GM21737 (cell line): ENCODE results near the gene PIP5K1B.

Experiments used
- ATAC-seq: cut with Tn5 transposase; IDR thresholded peaks from one replicate; pipeline ENCODE4 v1.9.1; 2021; ENCODE audit warnings: mild to moderate bottlenecking, moderate library complexity; ENCODE audit not compliant: unreplicated experiment

The PIP5K1B gene

GRCh38 chr9:68706363-68707201 is 1.5 kb downstream of the PIP5K1B start:
- peak; percentile 35 for ATAC-seq

- no peak for ATAC-seq
These were observed 2.9 kb downstream of the PIP5K1B start for GRCh38 chr9:68707801-68708488.

- ATAC-seq, result no peak
These were observed 3.5 kb downstream of the PIP5K1B start for GRCh38 chr9:68708513-68708912.

- no peak for ATAC-seq
These were observed 4.5 kb downstream of the PIP5K1B start for GRCh38 chr9:68709291-68710110.

GRCh38 chr9:68710111-68710471 is 5.1 kb downstream of the PIP5K1B start:
- ATAC-seq, result no peak

- ATAC-seq, result no peak
These were observed 6.2 kb downstream of the PIP5K1B start for GRCh38 chr9:68711281-68711680.

- no peak for ATAC-seq
These were observed 6.9 kb downstream of the PIP5K1B start for GRCh38 chr9:68711932-68712331.

- ATAC-seq, result no peak
These were observed 9.6 kb downstream of the PIP5K1B start for GRCh38 chr9:68714416-68715180.

- ATAC-seq, result no peak
These were observed 10.1 kb downstream of the PIP5K1B start for GRCh38 chr9:68715181-68715456.

- no peak for ATAC-seq
These were observed 12.8 kb downstream of the PIP5K1B start for GRCh38 chr9:68717552-68718443.

- no peak for ATAC-seq
These were observed 14.8 kb downstream of the PIP5K1B start for GRCh38 chr9:68719847-68720246.

GRCh38 chr9:68720656-68721313 is 15.7 kb downstream of the PIP5K1B start:
- no peak for ATAC-seq

GRCh38 chr9:68721666-68722330 is 16.8 kb downstream of the PIP5K1B start:
- ATAC-seq, result no peak

- ATAC-seq, result no peak
These were observed 20.0 kb downstream of the PIP5K1B start for GRCh38 chr9:68725070-68725469.

GRCh38 chr9:68726489-68726888 is 21.4 kb downstream of the PIP5K1B start:
- no peak for ATAC-seq

GRCh38 chr9:68727636-68728035 is 22.6 kb downstream of the PIP5K1B start:
- ATAC-seq, result no peak

- ATAC-seq, result no peak
These were observed 23.7 kb downstream of the PIP5K1B start for GRCh38 chr9:68728731-68729130.

- no peak for ATAC-seq
These were observed 25.7 kb downstream of the PIP5K1B start for GRCh38 chr9:68730570-68731235.
